ENCODE measurements around the gene TMEM87B.

Gene TMEM87B

GRCh38 chr2:112077814-112078213 is 22.7 kb downstream of the TMEM87B start:
- H3K9ac ChIP-seq (ENCODE audit: low read length), result no peak overlapping the region
- no peaks in the 10 kb centered on the region for H3K9me2 ChIP-seq (ENCODE audit: low read depth, low read length)
- H3K27ac ChIP-seq (ENCODE audit: low read depth, low read length, poor library complexity, severe bottlenecking), result no peak overlapping the region
- no peak for TF ChIP-seq EZH2 (IDR thresholded peaks at IDR 0.05; ENCODE audit: borderline replicate concordance, low read length)
- TF ChIP-seq CTCF (IDR thresholded peaks at IDR 0.05; ENCODE audit: low read length), result no peak
- H3K36me3 ChIP-seq (ENCODE audit: insufficient read depth, low read length), result peaks cover 74% of the 10 kb centered on the region
- no peak overlapping the region for H3K4me2 ChIP-seq (ENCODE audit: low read length)
- H3K27me3 ChIP-seq (ENCODE audit: insufficient read depth, low read length), result no peaks in the 10 kb centered on the region
- H4K20me1 ChIP-seq (ENCODE audit: insufficient read depth, low read length), result no peaks in the 10 kb centered on the region
- H3K79me2 ChIP-seq (ENCODE audit: insufficient read depth, low read length), result no peaks in the 10 kb centered on the region
- no peak overlapping the region for H2AFZ ChIP-seq (ENCODE audit: low read length)
- H3K4me3 ChIP-seq (ENCODE audit: low read depth, low read length, poor library complexity, severe bottlenecking), result no peak overlapping the region
- H3K9me3 ChIP-seq (ENCODE audit: low read length), result no peaks in the 10 kb centered on the region
- no peaks in the 10 kb centered on the region for H3F3A ChIP-seq (ENCODE audit: insufficient read depth, low read length)
- no peaks in the 10 kb centered on the region for H3K4me1 ChIP-seq (ENCODE audit: insufficient read depth, low read length, severe bottlenecking)

GRCh38 chr2:112081262-112081661 is 26.2 kb downstream of the TMEM87B start:
- Histone ChIP-seq H2AFZ (ENCODE audit: low read length) (no peak overlapping the region), H4K20me1 (ENCODE audit: insufficient read depth, low read length) (no peaks in the 10 kb centered on the region), H3K9me2 (ENCODE audit: low read depth, low read length) (no peaks in the 10 kb centered on the region), H3K4me3 (ENCODE audit: low read depth, low read length, poor library complexity, severe bottlenecking) (no peak overlapping the region), H3K36me3 (ENCODE audit: insufficient read depth, low read length) (peaks cover 75% of the 10 kb centered on the region), H3F3A (ENCODE audit: insufficient read depth, low read length) (no peaks in the 10 kb centered on the region), H3K27ac (ENCODE audit: low read depth, low read length, poor library complexity, severe bottlenecking) (no peak overlapping the region), H3K4me2 (ENCODE audit: low read length) (no peak overlapping the region), H3K27me3 (ENCODE audit: insufficient read depth, low read length) (no peaks in the 10 kb centered on the region), H3K79me2 (ENCODE audit: insufficient read depth, low read length) (no peaks in the 10 kb centered on the region), H3K9ac (ENCODE audit: low read length) (no peak overlapping the region), H3K4me1 (ENCODE audit: insufficient read depth, low read length, severe bottlenecking) (no peaks in the 10 kb centered on the region), H3K9me3 (ENCODE audit: low read length) (no peaks in the 10 kb centered on the region)
- no peak for TF ChIP-seq EZH2 (IDR thresholded peaks at IDR 0.05; ENCODE audit: borderline replicate concordance, low read length)
- TF ChIP-seq CTCF (IDR thresholded peaks at IDR 0.05; ENCODE audit: low read length), result no peak

- H3K27ac ChIP-seq (ENCODE audit: low read depth, low read length, poor library complexity, severe bottlenecking), result no peak overlapping the region
- H3K4me2 ChIP-seq (ENCODE audit: low read length), result no peak overlapping the region
Observed at GRCh38 chr2:112084689-112085374, 29.8 kb downstream of the TMEM87B start.

More at GRCh38 chr2:112084689-112085374, 29.8 kb downstream of the TMEM87B start:
- peaks cover 81% of the 10 kb centered on the region for H3K36me3 ChIP-seq (ENCODE audit: insufficient read depth, low read length)
- no peaks in the 10 kb centered on the region for H3K9me3 ChIP-seq (ENCODE audit: low read length)
- no peak overlapping the region for H3K4me3 ChIP-seq (ENCODE audit: low read depth, low read length, poor library complexity, severe bottlenecking)
- no peak overlapping the region for H3K9ac ChIP-seq (ENCODE audit: low read length)
- no peaks in the 10 kb centered on the region for H3K9me2 ChIP-seq (ENCODE audit: low read depth, low read length)
- no peaks in the 10 kb centered on the region for H3K79me2 ChIP-seq (ENCODE audit: insufficient read depth, low read length)
- no peaks in the 10 kb centered on the region for H4K20me1 ChIP-seq (ENCODE audit: insufficient read depth, low read length)
- TF ChIP-seq CTCF (IDR thresholded peaks at IDR 0.05; ENCODE audit: low read length) (no peak), EZH2 (IDR thresholded peaks at IDR 0.05; ENCODE audit: borderline replicate concordance, low read length) (no peak)
- H3K4me1 ChIP-seq (ENCODE audit: insufficient read depth, low read length, severe bottlenecking), result peaks cover 20% of the 10 kb centered on the region
- no peak overlapping the region for H2AFZ ChIP-seq (ENCODE audit: low read length)
- no peaks in the 10 kb centered on the region for H3F3A ChIP-seq (ENCODE audit: insufficient read depth, low read length)
- no peaks in the 10 kb centered on the region for H3K27me3 ChIP-seq (ENCODE audit: insufficient read depth, low read length)
